Caki2 (cell line): Measurements from ENCODE around the gene GPC1. TPM values are rescaled to one million over a fixed set of nuclear protein-coding genes. Genes with fewer than 3 reads are reported as not detected.
"Not testable (repeated sequence)": the region's sequence is repeated elsewhere in the genome, so short reads cannot be mapped to it uniquely, and the experiment has no call there.

Experiments used
- DNase-seq: peaks from one replicate; pipeline ENCODE4 v3.0.0-alpha.2; 2015; ENCODE audit warnings: low read depth
- in situ Hi-C: cut with HindIII; loops from 2 replicates; pipeline ENCODE4 v1.10.0; 2016; ENCODE audit warnings: low sequenced_read_pairs, low pct_unique_long_range_greater_than_20kb, mixed read lengths
- total RNA-seq: library from RNA; depleted of rRNA; stranded (reverse); fragments of >200 nt; shearing (Covaris generic); gene quantifications from 2 replicates; pipeline ENCODE4 v1.2.3, GENCODE V29; 2014; ENCODE audit warnings: low replicate concordance; rRNA removed

GPC1 gene, protein sequence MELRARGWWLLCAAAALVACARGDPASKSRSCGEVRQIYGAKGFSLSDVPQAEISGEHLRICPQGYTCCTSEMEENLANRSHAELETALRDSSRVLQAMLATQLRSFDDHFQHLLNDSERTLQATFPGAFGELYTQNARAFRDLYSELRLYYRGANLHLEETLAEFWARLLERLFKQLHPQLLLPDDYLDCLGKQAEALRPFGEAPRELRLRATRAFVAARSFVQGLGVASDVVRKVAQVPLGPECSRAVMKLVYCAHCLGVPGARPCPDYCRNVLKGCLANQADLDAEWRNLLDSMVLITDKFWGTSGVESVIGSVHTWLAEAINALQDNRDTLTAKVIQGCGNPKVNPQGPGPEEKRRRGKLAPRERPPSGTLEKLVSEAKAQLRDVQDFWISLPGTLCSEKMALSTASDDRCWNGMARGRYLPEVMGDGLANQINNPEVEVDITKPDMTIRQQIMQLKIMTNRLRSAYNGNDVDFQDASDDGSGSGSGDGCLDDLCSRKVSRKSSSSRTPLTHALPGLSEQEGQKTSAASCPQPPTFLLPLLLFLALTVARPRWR
- total RNA-seq: 117 and 134 TPM in 2 replicates

DNA sequence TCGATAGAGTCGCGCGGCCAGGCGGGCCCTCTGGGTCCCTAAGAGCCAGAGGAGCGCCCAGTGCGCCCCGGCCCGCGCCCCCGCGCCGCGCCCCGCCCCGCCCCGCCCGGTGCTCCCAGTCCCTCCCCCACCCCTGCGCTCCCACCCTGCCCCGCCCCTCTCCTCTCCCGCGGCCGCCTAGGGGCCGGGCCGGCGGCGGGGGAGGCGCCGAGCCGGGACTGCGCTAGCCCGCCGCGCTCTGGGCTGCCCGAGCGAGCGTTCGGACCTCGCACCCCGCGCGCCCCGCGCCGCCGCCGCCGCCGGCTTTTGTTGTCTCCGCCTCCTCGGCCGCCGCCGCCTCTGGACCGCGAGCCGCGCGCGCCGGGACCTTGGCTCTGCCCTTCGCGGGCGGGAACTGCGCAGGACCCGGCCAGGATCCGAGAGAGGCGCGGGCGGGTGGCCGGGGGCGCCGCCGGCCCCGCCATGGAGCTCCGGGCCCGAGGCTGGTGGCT is at the start of gene GPC1:
TSS of gene GPC1 (plus strand) at position 207 of the 491 bp plus-strand sequence. CDS start at position 463, 256 bp downstream.
- in situ Hi-C loops: no loop called here

GRCh38 chr2:240386326-240386725 is 49.1 kb upstream of the GPC1 start:
- DNase-seq: no peak

More for the DNA sequence above, at the start of gene GPC1:
- DNase-seq: peak; percentile 60

DNA sequence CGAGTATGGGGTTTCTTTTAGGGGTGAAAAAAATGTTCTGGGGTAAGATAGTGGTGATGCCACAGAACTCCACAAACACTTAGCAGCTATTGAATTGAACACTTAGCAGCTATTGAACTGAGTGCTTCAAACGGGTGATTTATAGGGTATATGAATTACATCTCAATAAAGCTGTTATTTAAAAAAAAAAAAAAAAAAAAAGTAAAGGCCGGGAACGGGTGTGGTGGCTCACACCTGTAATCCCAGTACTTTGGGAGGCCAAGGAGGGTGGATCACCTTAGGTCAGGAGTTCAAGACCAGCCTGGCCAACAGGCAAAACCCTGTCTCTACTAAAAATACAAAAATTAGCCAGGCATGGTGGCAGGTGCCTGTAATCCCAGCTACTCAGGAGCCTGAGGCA is 48.7 kb upstream of the GPC1 start:
- DNase-seq, in situ Hi-C loops: not testable (repeated sequence)

More at GRCh38 chr2:240386326-240386725, 49.1 kb upstream of the GPC1 start:
- in situ Hi-C loops: no loop called here

DNA sequence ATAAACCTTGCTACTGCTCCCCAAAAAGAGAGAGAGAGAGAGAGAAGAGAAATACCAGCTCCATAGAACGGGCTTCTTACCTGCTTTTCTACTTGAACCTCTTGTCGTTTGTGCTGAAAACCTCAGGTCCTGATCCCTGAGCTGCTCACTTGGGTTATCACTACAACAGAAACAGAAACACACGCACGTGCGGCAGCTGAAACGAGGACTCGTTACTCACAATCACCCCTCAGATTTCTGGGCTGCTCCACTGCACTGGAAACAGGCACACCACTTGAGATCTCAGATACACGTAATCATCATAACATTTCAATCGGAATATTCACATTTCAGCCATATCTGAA is 48.2 kb upstream of the GPC1 start:
- in situ Hi-C loops: no loop called here

DNA sequence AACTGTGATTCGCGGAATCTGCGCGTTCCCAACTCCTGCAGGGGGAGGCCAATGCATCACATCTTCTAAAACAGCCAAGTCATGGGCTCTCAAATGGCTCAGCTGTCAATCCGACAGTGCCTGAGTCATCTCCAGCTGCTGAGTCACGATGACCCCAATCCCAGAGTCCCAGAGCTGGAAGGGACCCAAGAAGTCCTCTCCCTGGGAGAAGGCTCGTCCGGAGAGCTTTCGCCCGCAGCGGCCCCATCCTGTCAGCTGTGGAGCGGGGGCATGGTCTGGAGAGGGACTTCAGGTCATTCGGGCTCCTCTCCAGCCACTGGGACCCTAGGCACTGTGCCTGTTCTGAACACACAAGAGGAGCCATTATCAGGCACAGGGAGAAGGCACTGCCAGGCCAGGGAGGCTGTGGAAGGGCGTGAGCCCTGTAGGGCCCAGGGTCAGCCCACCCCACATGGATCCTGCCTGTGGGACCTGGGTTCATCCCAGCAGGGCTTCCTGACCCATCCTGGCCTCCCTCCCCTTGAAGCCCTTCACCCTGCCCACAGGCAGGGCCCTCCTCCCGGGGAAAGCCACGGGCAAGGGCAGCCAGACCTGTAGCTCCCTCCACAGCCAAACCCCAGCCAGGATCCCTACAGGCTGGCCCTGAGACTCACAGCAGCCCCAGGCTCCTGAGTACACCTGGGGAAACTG is 47.6 kb upstream of the GPC1 start:
- peak; percentile 89 for DNase-seq
- in situ Hi-C loops: no loop called here

More for the DNA sequence above, 48.2 kb upstream of the GPC1 start:
- no peak for DNase-seq

- DNase-seq: no peak
- in situ Hi-C loops: no loop called here
Measured at GRCh38 chr2:240388471-240389301, 46.8 kb upstream of the GPC1 start.

GRCh38 chr2:240389302-240389805 is 46.1 kb upstream of the GPC1 start:
- in situ Hi-C loops: no loop called here
- no peak for DNase-seq

GRCh38 chr2:240390091-240391073 is 45.1 kb upstream of the GPC1 start:
- DNase-seq: no peak
- in situ Hi-C loops: no loop called here

GRCh38 chr2:240391111-240392051 is 44.1 kb upstream of the GPC1 start:
- DNase-seq: no peak
- in situ Hi-C loops: no loop called here

- DNase-seq: no peak
- in situ Hi-C loops: no loop called here
Measured at GRCh38 chr2:240392084-240392947, 43.1 kb upstream of the GPC1 start.

DNA sequence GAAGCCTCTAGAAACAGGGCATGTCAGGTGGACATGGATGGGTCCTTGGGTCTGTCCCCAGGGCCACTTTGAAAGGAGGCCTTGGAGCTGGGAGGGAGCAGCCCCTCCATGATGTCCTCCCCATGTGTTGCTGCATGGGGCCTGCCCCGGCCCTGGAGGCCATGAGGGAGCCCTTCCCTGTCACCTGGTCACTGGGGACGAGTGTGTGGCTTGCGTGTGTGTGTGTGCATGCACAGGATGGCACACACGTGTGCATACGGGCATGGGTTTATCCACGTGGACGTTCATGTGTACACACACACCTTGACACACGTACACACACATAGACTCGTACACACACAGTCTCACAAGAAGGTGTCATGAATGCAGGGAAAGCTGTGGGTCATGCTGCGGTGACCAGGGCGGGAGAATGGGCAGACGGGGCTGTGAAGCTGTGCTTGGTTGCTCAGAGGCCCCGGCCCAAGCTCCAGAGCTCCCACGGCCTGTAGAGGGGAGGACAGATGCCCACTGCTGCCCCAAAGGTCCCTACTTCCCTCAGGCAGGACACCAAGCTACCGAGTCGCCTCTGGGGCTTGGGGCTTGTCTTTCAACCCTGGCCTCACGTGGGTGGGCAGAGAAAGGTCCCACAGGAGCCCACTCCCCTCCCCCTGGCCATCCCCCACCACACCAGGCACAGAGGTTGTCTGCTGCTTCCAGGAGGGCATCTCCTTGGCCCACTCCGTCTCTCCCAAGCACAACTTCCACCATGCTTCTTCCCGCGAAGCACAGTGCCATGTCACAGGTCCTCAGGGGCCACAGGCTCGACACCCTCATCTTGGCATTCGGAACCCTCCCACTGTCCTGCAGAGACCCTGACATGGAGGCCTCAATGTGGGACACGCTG is 42.3 kb upstream of the GPC1 start:
- DNase-seq: no peak
- in situ Hi-C loops: no loop called here

DNA sequence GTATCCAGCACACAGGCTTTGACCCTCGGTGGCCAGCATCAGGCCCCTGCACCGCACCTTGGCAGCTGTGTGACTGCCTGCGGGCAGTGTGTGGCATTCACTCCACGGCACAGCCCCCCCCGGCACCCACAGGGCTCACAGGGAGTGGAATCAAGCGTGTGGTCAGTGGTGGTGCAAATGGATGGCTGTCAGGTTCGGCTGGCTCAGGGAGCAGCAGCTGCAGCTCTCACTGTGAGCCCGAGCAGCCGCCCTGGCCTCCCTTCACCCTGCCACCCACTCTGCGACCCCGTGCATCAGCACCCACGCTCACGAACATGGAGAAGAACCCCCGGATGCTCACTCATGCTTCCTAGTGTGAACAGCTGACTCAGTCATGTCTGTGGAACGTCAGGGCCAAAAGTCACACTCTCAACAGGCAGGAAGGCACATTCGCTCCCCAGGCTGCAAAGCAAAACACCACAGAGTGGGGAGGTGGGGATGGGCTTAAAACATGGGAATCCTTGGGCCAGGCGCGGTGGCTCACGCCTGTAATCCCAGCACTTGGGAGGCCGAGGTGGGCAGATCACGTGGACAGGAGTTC is 41.5 kb upstream of the GPC1 start:
- no peak for DNase-seq
- in situ Hi-C loops: no loop called here

DNA sequence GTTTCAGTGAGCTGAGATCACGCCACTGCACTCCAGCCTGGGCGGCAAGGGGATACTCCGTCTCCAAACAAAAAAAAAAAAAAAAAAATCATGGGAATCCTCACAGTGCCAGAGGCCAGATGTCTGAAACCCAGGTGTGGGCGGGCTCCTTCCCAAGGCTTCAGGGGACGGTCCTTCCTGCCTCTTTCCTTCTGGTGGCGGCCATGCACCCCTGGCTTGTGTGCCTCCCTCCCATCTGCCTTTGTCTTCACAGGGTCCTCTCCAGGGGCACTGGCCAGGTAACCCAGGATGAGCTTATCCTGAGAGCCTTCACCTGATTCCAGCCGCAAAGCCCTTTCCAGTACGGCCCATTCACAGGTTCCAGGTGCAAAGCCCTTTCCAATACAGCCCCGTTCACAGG is 40.9 kb upstream of the GPC1 start:
- no peak for DNase-seq
- in situ Hi-C loops: no loop called here

DNA sequence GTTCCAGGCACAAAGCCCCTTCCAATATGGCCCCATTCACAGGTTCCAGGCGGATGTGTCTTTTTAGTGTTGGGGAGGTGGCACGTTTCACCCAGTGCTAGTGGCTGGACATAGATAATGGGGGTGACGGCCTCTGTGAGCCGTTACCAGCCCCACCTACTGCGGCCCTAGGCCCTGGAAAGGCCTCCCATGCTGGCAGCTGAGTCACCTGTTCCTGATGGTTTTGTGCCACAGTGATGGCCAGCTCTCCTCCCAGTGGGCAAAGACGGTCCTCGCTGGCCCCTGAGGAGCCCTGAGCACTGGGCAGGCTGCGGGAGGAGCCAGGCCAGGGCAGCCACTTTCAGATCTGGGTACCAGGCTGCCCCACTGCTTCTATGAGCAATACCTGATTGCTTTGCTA is 40.0 kb upstream of the GPC1 start:
- DNase-seq: no peak
- in situ Hi-C loops: no loop called here
